GM12878 (cell line): ENCODE measurements around the gene CCDC170. TPM values are rescaled to one million over a fixed set of nuclear protein-coding genes. Genes with fewer than 3 reads are reported as not detected.

Experiments
- ATAC-seq: fragments of 200-7000 bp; cut with Tn5 transposase; 3 replicates; pipeline ENCODE4 v1.9.1; 2020; ENCODE audit warnings: mild to moderate bottlenecking, moderate library complexity
- BruUV-seq: library from RNA; stranded (reverse); fragments of 400-500 nt; replicated peaks from 2 replicates; lab custom pipeline; 2021; lab: Mats Ljungman, UMichigan
- CTCF ChIA-PET: fragments of 300-600 bp; sonication (Branson Sonifier 250); formaldehyde crosslinking; extraction: SDS; loops from one replicate; lab custom pipeline; 2021; ENCODE audit warnings: inconsistent platforms; lab: Yijun Ruan, JAX
- POLR2A ChIA-PET: fragments of 350-600 bp; formaldehyde crosslinking; extraction: SDS; loops from one replicate; lab custom pipeline; 2021; ENCODE audit warnings: inconsistent platforms; lab: Charles Lee
- RAD21 ChIA-PET: fragments of 300-600 bp; sonication (Branson Sonifier 250); formaldehyde crosslinking; loops from one replicate; lab custom pipeline; 2023; ENCODE audit warnings: antibody characterized with exemption; ENCODE audit not compliant: unreplicated experiment; lab: Charles Lee
- SMC1A ChIA-PET: fragments of 300-600 bp; sonication (Branson Sonifier 250); formaldehyde crosslinking; loops from one replicate; lab custom pipeline; 2023; ENCODE audit not compliant: unreplicated experiment, uncharacterized antibody; lab: Charles Lee
- DNase-seq: peaks from one replicate; pipeline ENCODE4 v3.0.0-alpha.2; 2011; ENCODE audit warnings: low read depth, low spot score
- FAIRE-seq: peaks from 3 replicates; lab custom pipeline; 2011; peaks lifted over from hg19 to GRCh38; lab: Jason Lieb, UNC
- H2AFZ ChIP-seq: 2 replicates; pipeline ENCODE4 v1.6.0; 2011; ENCODE audit warnings: low read depth, low read length, control low read depth; ENCODE audit not compliant: control insufficient read depth
- H3K27ac ChIP-seq: 2 replicates; pipeline ENCODE4 v1.5.1; 2011; ENCODE audit warnings: control low read depth; ENCODE audit not compliant: control insufficient read depth, insufficient read depth
- H3K27me3 ChIP-seq, 2 experiments: replicated peaks in 1 of 2; 2 replicates each; pipeline versions ENCODE4 v1.6.0 to v1.6.1; 2011; ENCODE audit warnings: low read length in 1 of 2; ENCODE audit not compliant: control insufficient read depth in 2 of 2, insufficient read depth in 2 of 2
- H3K36me3 ChIP-seq, 2 experiments: 2 replicates each; pipeline ENCODE4 v1.5.1; 2011; ENCODE audit warnings: low read length in 1 of 2; ENCODE audit not compliant: control insufficient read depth in 2 of 2, insufficient read depth in 2 of 2
- H3K4me1 ChIP-seq: 2 replicates; pipeline ENCODE4 v1.6.1; 2011; ENCODE audit warnings: mild to moderate bottlenecking, low read length, moderate library complexity, mixed read lengths; ENCODE audit not compliant: control insufficient read depth, insufficient read depth
- H3K4me2 ChIP-seq: 2 replicates; pipeline ENCODE4 v1.6.0; 2011; ENCODE audit warnings: control low read depth; ENCODE audit not compliant: control insufficient read depth, insufficient read depth
- H3K4me3 ChIP-seq: fragments of 200-600 bp; sonication (generic); 2 replicates; pipeline ENCODE4 v1.5.1; 2016
- H3K79me2 ChIP-seq: 2 replicates; pipeline ENCODE4 v1.6.0; 2011; ENCODE audit warnings: low read length; ENCODE audit not compliant: control insufficient read depth, insufficient read depth
- H3K9ac ChIP-seq: 2 replicates; pipeline ENCODE4 v1.8.0; 2011; ENCODE audit warnings: low read length, control low read depth, mixed read lengths; ENCODE audit not compliant: control insufficient read depth, insufficient read depth
- H3K9me3 ChIP-seq: replicated peaks from 3 replicates; pipeline ENCODE4 v1.5.1; 2011; ENCODE audit warnings: mild to moderate bottlenecking, low read length; ENCODE audit not compliant: control insufficient read depth, insufficient read depth
- H4K20me1 ChIP-seq: 2 replicates; pipeline ENCODE4 v1.6.0; 2011; ENCODE audit not compliant: control insufficient read depth, insufficient read depth
- BHLHE40 ChIP-seq, 2 experiments: fragments of 450-650 bp in 1 of 2; IDR thresholded peaks; 2 replicates each; pipeline ENCODE4 v1.6.1; 2011 to 2017; ENCODE audit warnings: low read depth in 2 of 2, borderline replicate concordance in 1 of 2, improper control_type of control experiment in 1 of 2, low read length in 1 of 2, mild to moderate bottlenecking in 1 of 2
- CHD4 ChIP-seq: fragments of 200-600 bp; sonication (generic); IDR thresholded peaks from 2 replicates; pipeline ENCODE4 v1.6.1; 2016; ENCODE audit warnings: mild to moderate bottlenecking
- IKZF1 ChIP-seq: fragments of 450-650 bp; conservative IDR thresholded peaks from 2 replicates; pipeline ENCODE4 v1.6.1; 2017; ENCODE audit warnings: antibody characterized with exemption, mild to moderate bottlenecking
- MEF2A ChIP-seq: IDR thresholded peaks from 2 replicates; pipeline ENCODE4 v1.6.1; 2011; ENCODE audit warnings: low read depth, mild to moderate bottlenecking, low read length, moderate library complexity; ENCODE audit not compliant: insufficient read depth
- MTA3 ChIP-seq: IDR thresholded peaks from 2 replicates; pipeline ENCODE4 v1.6.1; 2012; ENCODE audit warnings: low read length, inconsistent platforms, borderline replicate concordance
- PML ChIP-seq: IDR thresholded peaks from 2 replicates; pipeline ENCODE4 v1.6.1; 2012; ENCODE audit warnings: low read length, inconsistent platforms
- RFX5 ChIP-seq: IDR thresholded peaks from 2 replicates; pipeline ENCODE4 v1.6.1; 2011; ENCODE audit warnings: low read depth, low read length, improper control_type of control experiment
- SIN3A ChIP-seq: IDR thresholded peaks from 2 replicates; pipeline ENCODE4 v1.6.1; 2012; ENCODE audit warnings: low read depth, low read length, improper control_type of control experiment
- SMARCA5 ChIP-seq: fragments of 450-650 bp; IDR thresholded peaks from 2 replicates; pipeline ENCODE4 v1.6.1; 2017; ENCODE audit warnings: mild to moderate bottlenecking
- SREBF1 ChIP-seq: IDR thresholded peaks from 2 replicates; pipeline ENCODE4 v1.6.1; 2012; ENCODE audit warnings: mild to moderate bottlenecking, low read length
- USF1 ChIP-seq: IDR thresholded peaks from 2 replicates; pipeline ENCODE4 v1.6.1; 2011; ENCODE audit warnings: borderline replicate concordance, low read depth, mild to moderate bottlenecking, moderate library complexity, mixed read lengths, low read length; ENCODE audit not compliant: insufficient read depth; ENCODE audit errors: extremely low read length
- YBX1 ChIP-seq: fragments of 450-650 bp; IDR thresholded peaks from 2 replicates; pipeline ENCODE4 v1.6.1; 2016; ENCODE audit warnings: antibody characterized with exemption
- ZBTB40 ChIP-seq: fragments of 450-650 bp; IDR thresholded peaks from 2 replicates; pipeline ENCODE4 v1.6.1; 2016; ENCODE audit warnings: mild to moderate bottlenecking, moderate library complexity, borderline replicate concordance
- WGBS: methylation state at CpG from one replicate; pipeline ENCODE4 v1.1.6; 2016; ENCODE audit warnings: low lambda C conversion rate; ENCODE audit not compliant: insufficient replicate concordance, insufficient coverage; ENCODE audit errors: missing lambda C conversion rate; 5-methylcytosine and 5-hydroxymethylcytosine counted together
- in situ Hi-C: fragments of 300-500 bp; cut with MboI; formaldehyde crosslinking; loops from 9 replicates; pipeline ENCODE4 v1.14.3; 2018; ENCODE audit warnings: mixed read lengths
- intact Hi-C: fragments of 100-400 bp; cut with micrococcal nuclease; formaldehyde crosslinking; loops from one replicate; pipeline ENCODE4 v1.14.2; 2022; ENCODE audit not compliant: unreplicated experiment
- polyA plus RNA-seq, 11 experiments: library from polyadenylated mRNA; depleted of rRNA in 4 of 11; unstranded in 6 of 11; stranded (reverse) in 5 of 11; fragments of >200 nt; fragmentation: Nextera tagmentation in 4 of 11; fragmentation: Illumina TruSeq in 1 of 11; extraction: Ambion mirVana in 4 of 11; extraction: Trizol in 1 of 11; gene quantifications; 1 replicate in 1 of 11; 2 replicates in 10 of 11; pipeline versions ENCODE4 v1.2.1 to v1.2.3, GENCODE V29; 2011 to 2016; ENCODE audit warnings: inconsistent platforms in 2 of 11, missing spikeins in 2 of 11, low read depth in 1 of 11
- total RNA-seq, 4 experiments: library from RNA; depleted of rRNA in 3 of 4; stranded (reverse); fragments of >200 nt in 3 of 4; fragmentation: Illumina TruSeq in 1 of 4; extraction: Trizol in 1 of 4; gene quantifications; 2 replicates each; pipeline versions ENCODE4 v1.2.1 to v1.2.3, GENCODE V29; 2013 to 2021

The CCDC170 gene
- total and polyA plus RNA-seq, 10 of the 15 experiments (the other 5 are each of a cell fraction or from before 2014, with no cell fraction given) = not detected

- in situ Hi-C loops = no loop called here
- Histone ChIP-seq H3K4me3 (no peak overlapping the region), H3K9ac (no peak overlapping the region), H3K27ac (no peak overlapping the region), H3K79me2 (no peaks in the 10 kb centered on the region), H3K36me3 (no peaks in the 10 kb centered on the region), H3K9me3 (no peaks in the 10 kb centered on the region), H3K4me1 (no peaks in the 10 kb centered on the region), H3K4me2 (no peak overlapping the region), H4K20me1 (no peaks in the 10 kb centered on the region), H2AFZ (no peak overlapping the region), H3K27me3 (no peaks in the 10 kb centered on the region)
- WGBS = 47% methylated on average over 3 of the region's 3 CpGs
- TF ChIP-seq CHD4 = no peak
- intact Hi-C loops = no loop called here
- ChIA-PET CTCF (no interaction called here), RAD21 (no interaction called here), POLR2A (no interaction called here), SMC1A (no interaction called here)
- FAIRE-seq = no peak
- no TSS peak for BruUV-seq
- DNase-seq = no peak
- ATAC-seq = no peak
These were observed 141.9 kb downstream of the CCDC170 start for GRCh38 chr6:151635741-151636140.

- Histone ChIP-seq H3K27me3 (no peaks in the 10 kb centered on the region), H3K36me3 (no peaks in the 10 kb centered on the region), H3K9ac (no peak overlapping the region), H3K4me1 (no peaks in the 10 kb centered on the region), H3K4me2 (no peak overlapping the region), H3K9me3 (no peaks in the 10 kb centered on the region), H2AFZ (no peak overlapping the region), H3K27ac (no peak overlapping the region), H4K20me1 (no peaks in the 10 kb centered on the region), H3K79me2 (no peaks in the 10 kb centered on the region), H3K4me3 (no peak overlapping the region)
- in situ Hi-C loops (no loop called here), intact Hi-C loops (no loop called here)
- ATAC-seq = no peak
- ChIA-PET SMC1A (no interaction called here), RAD21 (no interaction called here), POLR2A (no interaction called here), CTCF (no interaction called here)
- DNase-seq = no peak
- FAIRE-seq = no peak
- WGBS = 10% methylated on average over 3 of the region's 3 CpGs
- no TSS peak for BruUV-seq
- TF ChIP-seq ZBTB40 (no peak), SREBF1 (no peak), YBX1 (no peak), USF1 (no peak), MTA3 (no peak), RFX5 (no peak), SMARCA5 (no peak), BHLHE40 (IDR thresholded peaks at IDR 0.05; ENCODE audit: borderline replicate concordance in 1 of 2, low read depth in 2 of 2, low read length in 1 of 2) (no peak), SIN3A (no peak), PML (no peak), IKZF1 (no peak), MEF2A (no peak)
These were observed 144.0 kb downstream of the CCDC170 start for GRCh38 chr6:151637814-151638213.
